Measurements from ENCODE around the gene FNDC11.
"Not testable (repeated sequence)": the region's sequence is repeated elsewhere in the genome, so short reads cannot be mapped to it uniquely, and the experiment has no call there.

Gene FNDC11

GRCh38 chr20:63553251-63553932 is 567 bp upstream of the FNDC11 start:
- peak; percentile 87 for DNase-seq (ENCODE audit: low spot score)

GRCh38 chr20:63554361-63555278 is 661 bp downstream of the FNDC11 start:
- no peak for DNase-seq (ENCODE audit: low spot score)

- DNase-seq (ENCODE audit: low spot score) = no peak
Observed at GRCh38 chr20:63555661-63556381, 1.9 kb downstream of the FNDC11 start.

GRCh38 chr20:63556873-63557478 is 3.0 kb downstream of the FNDC11 start:
- DNase-seq (ENCODE audit: low spot score) = no peak

- no peak for DNase-seq (ENCODE audit: low spot score)
Observed at GRCh38 chr20:63557481-63557891, 3.5 kb downstream of the FNDC11 start.

- no peak for DNase-seq (ENCODE audit: low spot score)
Observed at GRCh38 chr20:63558804-63559484, 5.0 kb downstream of the FNDC11 start.

GRCh38 chr20:63559485-63560332 is 5.8 kb downstream of the FNDC11 start:
- DNase-seq (ENCODE audit: low spot score) = not testable (repeated sequence)

- DNase-seq (ENCODE audit: low spot score) = no peak
Observed at GRCh38 chr20:63560333-63560805, 6.4 kb downstream of the FNDC11 start.

GRCh38 chr20:63560856-63561609 is 7.1 kb downstream of the FNDC11 start:
- no peak for DNase-seq (ENCODE audit: low spot score)

- no peak for DNase-seq (ENCODE audit: low spot score)
Observed at GRCh38 chr20:63561624-63562396, 7.9 kb downstream of the FNDC11 start.

GRCh38 chr20:63562461-63563224 is 8.7 kb downstream of the FNDC11 start:
- DNase-seq (ENCODE audit: low spot score) = no peak

GRCh38 chr20:63563225-63563935 is 9.4 kb downstream of the FNDC11 start:
- DNase-seq (ENCODE audit: low spot score) = no peak

- DNase-seq (ENCODE audit: low spot score) = no peak
Observed at GRCh38 chr20:63564036-63564810, 10.3 kb downstream of the FNDC11 start.

- no peak for DNase-seq (ENCODE audit: low spot score)
Observed at GRCh38 chr20:63565021-63565698, 11.2 kb downstream of the FNDC11 start.

- no peak for DNase-seq (ENCODE audit: low spot score)
Observed at GRCh38 chr20:63565699-63566335, 11.9 kb downstream of the FNDC11 start.

Measured in COLO829 (cell line).